ENCODE data around the gene ARHGAP10. TPM values are rescaled to one million over a fixed set of nuclear protein-coding genes. Genes with fewer than 3 reads are reported as not detected.
A peak's percentile ranks its signal among the peaks of the same experiment; 100 is the strongest.

Gene ARHGAP10
- total RNA-seq, 2 experiments from 2014 or later: 0.11 TPM; not detected in 1

DNA sequence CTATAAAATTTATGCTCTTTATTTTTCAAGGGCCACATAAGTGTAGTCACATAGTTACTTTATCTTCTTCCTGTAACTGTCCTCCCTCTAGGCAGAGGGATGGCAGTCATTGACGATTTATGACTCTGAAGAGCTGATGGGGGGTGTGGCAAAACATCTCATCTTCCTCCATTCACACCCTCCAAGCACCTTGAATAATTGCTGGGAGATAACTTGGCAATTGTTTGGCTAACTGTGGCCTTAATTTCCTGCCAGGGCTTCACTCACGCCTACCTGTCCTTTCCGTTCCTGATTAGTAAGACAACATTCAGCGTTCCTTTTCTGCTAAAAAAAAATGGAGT is 329.2 kb downstream of the ARHGAP10 start:
- Histone ChIP-seq H3K9me3 (ENCODE audit: low read length) (no peaks in the 10 kb centered on the region), H3K79me2 (ENCODE audit: insufficient read depth, low read depth, low read length) (no peaks in the 10 kb centered on the region), H3K9me2 (ENCODE audit: insufficient read depth, low read length) (no peaks in the 10 kb centered on the region), H3K4me2 (ENCODE audit: low read length) (peak overlapping the region; percentile 55), H3K27ac (ENCODE audit: low read depth, low read length, poor library complexity, severe bottlenecking) (no peak overlapping the region), H3K36me3 (ENCODE audit: insufficient read depth, low read length) (no peaks in the 10 kb centered on the region), H4K20me1 (ENCODE audit: insufficient read depth, low read length) (no peaks in the 10 kb centered on the region), H3K4me1 (ENCODE audit: insufficient read depth, low read length, poor library complexity, severe bottlenecking) (peaks cover 41% of the 10 kb centered on the region), H2AFZ (ENCODE audit: low read length) (peak overlapping the region; percentile 84), H3K4me3 (ENCODE audit: low read depth, low read length, poor library complexity, severe bottlenecking) (peak overlapping the region; percentile 21)
- TF ChIP-seq, protein P1, sequence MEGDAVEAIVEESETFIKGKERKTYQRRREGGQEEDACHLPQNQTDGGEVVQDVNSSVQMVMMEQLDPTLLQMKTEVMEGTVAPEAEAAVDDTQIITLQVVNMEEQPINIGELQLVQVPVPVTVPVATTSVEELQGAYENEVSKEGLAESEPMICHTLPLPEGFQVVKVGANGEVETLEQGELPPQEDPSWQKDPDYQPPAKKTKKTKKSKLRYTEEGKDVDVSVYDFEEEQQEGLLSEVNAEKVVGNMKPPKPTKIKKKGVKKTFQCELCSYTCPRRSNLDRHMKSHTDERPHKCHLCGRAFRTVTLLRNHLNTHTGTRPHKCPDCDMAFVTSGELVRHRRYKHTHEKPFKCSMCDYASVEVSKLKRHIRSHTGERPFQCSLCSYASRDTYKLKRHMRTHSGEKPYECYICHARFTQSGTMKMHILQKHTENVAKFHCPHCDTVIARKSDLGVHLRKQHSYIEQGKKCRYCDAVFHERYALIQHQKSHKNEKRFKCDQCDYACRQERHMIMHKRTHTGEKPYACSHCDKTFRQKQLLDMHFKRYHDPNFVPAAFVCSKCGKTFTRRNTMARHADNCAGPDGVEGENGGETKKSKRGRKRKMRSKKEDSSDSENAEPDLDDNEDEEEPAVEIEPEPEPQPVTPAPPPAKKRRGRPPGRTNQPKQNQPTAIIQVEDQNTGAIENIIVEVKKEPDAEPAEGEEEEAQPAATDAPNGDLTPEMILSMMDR (conservative IDR thresholded peaks at IDR 0.05; ENCODE audit: low read length): no peak
- no peak for TF ChIP-seq EZH2phosphoT487 (IDR thresholded peaks at IDR 0.05; ENCODE audit: borderline replicate concordance, low read depth, low read length)
- ChIA-PET POLR2A (interaction anchor here (0.5 to 1.0 kb wide), 3 partner anchors 15 to 215 kb away, joined by 3 read pairs; no protein-coding TSS in a partner anchor), CTCF (ENCODE audit: unreplicated experiment) (no interaction called here)
- intact Hi-C loops (cut with micrococcal nuclease; ENCODE audit: unreplicated experiment): no loop called here
- BruUV-seq (replicated peaks): no TSS peak
- no peak for DNase-seq (ENCODE audit: low spot score)

DNA sequence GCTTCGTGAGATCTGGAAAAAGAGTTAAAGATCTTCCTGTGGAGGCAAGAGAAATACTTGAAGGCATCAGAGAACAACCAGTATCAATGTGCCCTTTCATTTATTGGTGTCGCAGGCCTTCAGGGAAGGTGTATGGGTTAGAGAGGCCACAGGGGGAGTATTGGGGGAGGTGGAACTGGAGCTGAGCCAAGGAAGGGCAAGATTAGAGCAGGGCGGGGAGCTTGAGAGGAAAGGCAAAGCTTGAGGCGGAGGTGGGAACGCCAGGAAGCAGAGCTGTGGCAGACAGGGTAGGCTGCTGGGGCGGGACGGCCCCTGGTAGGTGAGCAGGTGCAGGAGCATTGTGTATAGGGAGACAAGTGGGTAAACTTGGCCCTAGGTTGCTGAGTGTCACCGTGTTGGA is 329.9 kb downstream of the ARHGAP10 start:
- no peak overlapping the region for H3K4me2 ChIP-seq (ENCODE audit: low read length)
- H2AFZ ChIP-seq (ENCODE audit: low read length): no peak overlapping the region
- peaks cover 35% of the 10 kb centered on the region for H3K4me1 ChIP-seq (ENCODE audit: insufficient read depth, low read length, poor library complexity, severe bottlenecking)
- ChIA-PET POLR2A (interaction anchor here (0.6 to 1.0 kb wide), 2 partner anchors 15 to 136 kb away, joined by 3 read pairs; no protein-coding TSS in a partner anchor), CTCF (ENCODE audit: unreplicated experiment) (no interaction called here)
- no TSS peak for BruUV-seq (replicated peaks)
- H3K36me3 ChIP-seq (ENCODE audit: insufficient read depth, low read length): no peaks in the 10 kb centered on the region
- H3K4me3 ChIP-seq (ENCODE audit: low read depth, low read length, poor library complexity, severe bottlenecking): no peak overlapping the region
- DNase-seq (ENCODE audit: low spot score): no peak
- no peaks in the 10 kb centered on the region for H3K79me2 ChIP-seq (ENCODE audit: insufficient read depth, low read depth, low read length)
- no peaks in the 10 kb centered on the region for H3K9me2 ChIP-seq (ENCODE audit: insufficient read depth, low read length)
- intact Hi-C loops (cut with micrococcal nuclease; ENCODE audit: unreplicated experiment): no loop called here
- TF ChIP-seq EZH2phosphoT487 (IDR thresholded peaks at IDR 0.05; ENCODE audit: borderline replicate concordance, low read depth, low read length): no peak
- TF ChIP-seq, protein P1 (conservative IDR thresholded peaks at IDR 0.05; ENCODE audit: low read length): no peak
- H3K27ac ChIP-seq (ENCODE audit: low read depth, low read length, poor library complexity, severe bottlenecking): no peak overlapping the region
- no peaks in the 10 kb centered on the region for H4K20me1 ChIP-seq (ENCODE audit: insufficient read depth, low read length)
- no peaks in the 10 kb centered on the region for H3K9me3 ChIP-seq (ENCODE audit: low read length)

DNA sequence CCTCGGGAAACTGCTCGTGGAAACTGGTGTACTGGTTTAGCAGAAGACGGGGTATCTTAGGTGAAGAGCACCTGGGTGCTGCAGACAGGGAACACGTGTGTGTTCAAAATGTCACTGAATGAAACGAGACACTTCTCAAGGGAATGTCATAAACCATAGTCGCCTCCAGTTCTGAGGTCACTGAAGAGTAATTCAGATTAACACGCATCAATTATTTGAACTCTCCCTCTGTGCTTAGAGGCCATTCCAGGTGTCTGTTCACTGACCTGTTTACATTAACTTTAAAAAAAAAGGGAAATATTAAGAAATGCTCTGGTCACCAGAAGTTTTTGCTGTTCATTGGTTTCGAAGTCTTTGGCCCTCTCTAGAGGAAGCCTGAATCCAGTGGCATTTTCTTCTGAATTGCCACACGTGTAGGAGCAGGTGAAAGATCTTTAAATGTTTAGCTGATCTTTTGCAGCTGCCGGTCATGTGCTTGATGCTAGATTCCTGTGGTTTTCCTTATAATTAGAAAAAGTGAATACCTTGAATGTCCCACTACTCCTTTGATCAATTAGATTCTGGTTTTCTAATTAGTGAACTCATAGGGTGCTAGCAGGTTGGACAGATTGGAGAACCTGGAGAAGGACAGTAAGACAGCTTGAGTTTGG is 330.5 kb downstream of the ARHGAP10 start:
- no TSS peak for BruUV-seq (replicated peaks)
- intact Hi-C loops (cut with micrococcal nuclease; ENCODE audit: unreplicated experiment): no loop called here

More for the DNA sequence above, 330.5 kb downstream of the ARHGAP10 start:
- DNase-seq (ENCODE audit: low spot score): no peak
- Histone ChIP-seq H3K4me3 (ENCODE audit: low read depth, low read length, poor library complexity, severe bottlenecking) (no peak overlapping the region), H3K4me2 (ENCODE audit: low read length) (no peak overlapping the region), H3K9me2 (ENCODE audit: insufficient read depth, low read length) (no peaks in the 10 kb centered on the region), H3K4me1 (ENCODE audit: insufficient read depth, low read length, poor library complexity, severe bottlenecking) (peaks cover 28% of the 10 kb centered on the region), H3K27ac (ENCODE audit: low read depth, low read length, poor library complexity, severe bottlenecking) (no peak overlapping the region), H3K79me2 (ENCODE audit: insufficient read depth, low read depth, low read length) (no peaks in the 10 kb centered on the region), H3K9me3 (ENCODE audit: low read length) (no peaks in the 10 kb centered on the region), H4K20me1 (ENCODE audit: insufficient read depth, low read length) (no peaks in the 10 kb centered on the region), H3K36me3 (ENCODE audit: insufficient read depth, low read length) (no peaks in the 10 kb centered on the region), H2AFZ (ENCODE audit: low read length) (no peak overlapping the region)
- ChIA-PET POLR2A (no interaction called here), CTCF (ENCODE audit: unreplicated experiment) (no interaction called here)
- TF ChIP-seq EZH2phosphoT487 (IDR thresholded peaks at IDR 0.05; ENCODE audit: borderline replicate concordance, low read depth, low read length): no peak
- TF ChIP-seq, protein P1 (conservative IDR thresholded peaks at IDR 0.05; ENCODE audit: low read length): no peak
